CD14-positive monocyte (primary cell): ENCODE measurements around the gene SLC25A15. TPM values are rescaled to one million over a fixed set of nuclear protein-coding genes. Genes with fewer than 3 reads are reported as not detected.
A peak's percentile ranks its signal among the peaks of the same experiment; 100 is the strongest.

Experiments used
- DNase-seq, 3 donors: peaks; one replicate each; pipeline ENCODE4 v3.0.0-alpha.2; 2011 to 2022
- H2AFZ ChIP-seq: 2 replicates; pipeline ENCODE4 v1.6.0; 2012; ENCODE audit warnings: mild to moderate bottlenecking, low read depth, low read length, inconsistent platforms; ENCODE audit not compliant: insufficient read depth, poor library complexity, severe bottlenecking
- H3K27ac ChIP-seq, 2 donors: 1 replicate in 1 of 2; 2 replicates in 1 of 2; pipeline ENCODE4 v1.5.1; 2012 to 2013; ENCODE audit warnings: low read length in 2 of 2, control low read depth in 1 of 2, inconsistent platforms in 1 of 2, low read depth in 1 of 2, mild to moderate bottlenecking in 1 of 2
- H3K27me3 ChIP-seq, 2 donors: one replicate each; pipeline versions ENCODE4 v1.6.0 to v1.6.1; 2011 to 2013; ENCODE audit warnings: low read length in 2 of 2; ENCODE audit not compliant: control insufficient read depth in 2 of 2, insufficient read depth in 2 of 2
- H3K36me3 ChIP-seq, 2 donors: replicated peaks in 1 of 2; 1 replicate in 1 of 2; 2 replicates in 1 of 2; pipeline versions ENCODE4 v1.5.1 to v1.6.1; 2012 to 2013; ENCODE audit warnings: low read length in 2 of 2, control low read depth in 1 of 2, inconsistent platforms in 1 of 2, mild to moderate bottlenecking in 1 of 2; ENCODE audit not compliant: insufficient read depth in 2 of 2, control insufficient read depth in 1 of 2
- H3K4me1 ChIP-seq, 2 donors: 1 replicate in 1 of 2; 2 replicates in 1 of 2; pipeline versions ENCODE4 v1.5.1 to v1.6.1; 2012 to 2013; ENCODE audit warnings: low read length in 2 of 2, control low read depth in 1 of 2, inconsistent platforms in 1 of 2, mild to moderate bottlenecking in 1 of 2, moderate library complexity in 1 of 2; ENCODE audit not compliant: insufficient read depth in 2 of 2, control insufficient read depth in 1 of 2
- H3K4me2 ChIP-seq: replicated peaks from 2 replicates; pipeline ENCODE3; 2012; ENCODE audit warnings: low read length, moderate library complexity, mild to moderate bottlenecking; ENCODE audit not compliant: poor library complexity, severe bottlenecking; ENCODE audit errors: extremely low read depth
- H3K4me3 ChIP-seq, 3 experiments: fragments of 200-600 bp in 1 of 3; sonication (generic) in 1 of 3; replicated peaks in 1 of 3; 1 replicate in 2 of 3; 2 replicates in 1 of 3; pipeline ENCODE4 v1.5.1; 2011 to 2013; ENCODE audit warnings: low read length in 3 of 3, mild to moderate bottlenecking in 3 of 3, control low read depth in 2 of 3, low read depth in 2 of 3, inconsistent platforms in 1 of 3, moderate library complexity in 1 of 3
- H3K79me2 ChIP-seq: 2 replicates; pipeline ENCODE4 v1.6.0; 2012; ENCODE audit warnings: mild to moderate bottlenecking, control low read depth, inconsistent platforms, low read length, moderate library complexity; ENCODE audit not compliant: insufficient read depth
- H3K9ac ChIP-seq: 2 replicates; pipeline ENCODE4 v1.6.0; 2017; ENCODE audit warnings: low read length, mild to moderate bottlenecking; ENCODE audit not compliant: insufficient read depth, poor library complexity, severe bottlenecking
- H3K9me3 ChIP-seq, 2 donors: replicated peaks in 1 of 2; 1 replicate in 1 of 2; 2 replicates in 1 of 2; pipeline versions ENCODE4 v1.5.1 to v1.6.1; 2012 to 2013; ENCODE audit warnings: low read length in 2 of 2, control low read depth in 1 of 2; ENCODE audit not compliant: control insufficient read depth in 1 of 2, insufficient read depth in 1 of 2
- H4K20me1 ChIP-seq: 2 replicates; pipeline ENCODE4 v1.6.0; 2012; ENCODE audit warnings: mild to moderate bottlenecking, low read length, control low read depth, moderate library complexity; ENCODE audit not compliant: insufficient read depth
- H3K27ac Mint-ChIP-seq, 7 donors: one replicate each; pipeline ENCODE4 v1.8.0; 2020; ENCODE audit warnings: mild to moderate bottlenecking in 7 of 7, mixed read lengths in 7 of 7, moderate library complexity in 6 of 7, inconsistent platforms in 2 of 7
- H3K27me3 Mint-ChIP-seq, 3 donors: one replicate each; pipeline ENCODE4 v1.8.0; 2021 to 2022; ENCODE audit warnings: low read depth in 3 of 3, mild to moderate bottlenecking in 3 of 3, mixed read lengths in 3 of 3, moderate library complexity in 3 of 3, inconsistent platforms in 1 of 3
- H3K36me3 Mint-ChIP-seq, 2 donors: one replicate each; pipeline ENCODE4 v1.8.0; 2020; ENCODE audit warnings: mixed read lengths in 2 of 2, inconsistent platforms in 1 of 2, mild to moderate bottlenecking in 1 of 2
- H3K4me1 Mint-ChIP-seq: one replicate; pipeline ENCODE4 v1.8.0; 2020; ENCODE audit warnings: mild to moderate bottlenecking, mixed read lengths
- H3K4me3 Mint-ChIP-seq, 2 donors: one replicate each; pipeline ENCODE4 v1.8.0; 2020; ENCODE audit warnings: mild to moderate bottlenecking in 2 of 2, mixed read lengths in 2 of 2, moderate library complexity in 1 of 2
- H3K9me3 Mint-ChIP-seq, 7 donors: one replicate each; pipeline ENCODE4 v1.8.0; 2020 to 2022; ENCODE audit warnings: mixed read lengths in 7 of 7, mild to moderate bottlenecking in 6 of 7, moderate library complexity in 6 of 7, inconsistent platforms in 2 of 7
- CTCF ChIP-seq: fragments of 200-600 bp; IDR thresholded peaks from one replicate; pipeline ENCODE4 v1.8.0; 2022; ENCODE audit warnings: antibody characterized with exemption, mild to moderate bottlenecking
- WGBS: methylation state at CpG from one replicate; pipeline ENCODE4 v1.1.5; 2013; ENCODE audit warnings: missing lambda C conversion rate; ENCODE audit not compliant: insufficient coverage; 5-methylcytosine and 5-hydroxymethylcytosine counted together
- intact Hi-C, 2 donors: fragments of 100-400 bp; cut with micrococcal nuclease; formaldehyde crosslinking; loops; one replicate each; pipeline versions ENCODE4 v1.15.0 to v1.15.1; 2023
- polyA minus RNA-seq: library from RNA; depleted of rRNA, polyadenylated mRNA; stranded (reverse); fragments of >200 nt; gene quantifications from 2 replicates; pipeline ENCODE4 v1.2.3, GENCODE V29; 2012
- polyA plus RNA-seq, 3 donors: library from polyadenylated mRNA; depleted of rRNA in 1 of 3; unstranded in 2 of 3; stranded (reverse) in 1 of 3; fragments of 300-500 nt in 2 of 3; fragments of >200 nt in 1 of 3; fragmentation: Illumina TruSeq in 2 of 3; gene quantifications; 1 replicate in 2 of 3; 2 replicates in 1 of 3; pipeline ENCODE4 v1.2.3, GENCODE V29; 2012 to 2021
- total RNA-seq, 12 experiments: library from RNA in 1 of 12; stranded (reverse) in 1 of 12; fragments of 120-200 nt in 1 of 12; gene quantifications; one replicate each; pipeline ENCODE4 v1.2.4 and lab custom pipeline; 2013 to 2026; ENCODE audit warnings: mixed read lengths in 6 of 12, inconsistent platforms in 1 of 12

SLC25A15 gene
- total RNA-seq (2013) = 2.4 TPM
- 1 to 10 TPM in 2 of 3 donors, under 1 TPM in 1; 0.79 to 5.0 (median 1.0) TPM for polyA plus RNA-seq
- polyA minus RNA-seq = 1.4 and 1.5 TPM in 2 replicates
- total RNA-seq (lab: John Stamatoyannopoulos, UW) = 0.34 to 4.5 (median 2.6) reads per million in 11 experiments

GRCh38 chr13:40789275-40790153, at the start of gene SLC25A15:
Gene SLC25A15 (plus strand): TSS chr13:40789611. CDS start chr13:40793227, 3,616 bp downstream.
- Mint-ChIP-seq H3K4me1 (peaks cover 24% of the 10 kb centered on the region), H3K27ac (peak within 1 kb of the TSS; percentile 21 to 79 (median 42)), H3K36me3 (peaks cover 0 to 9% of the 10 kb centered on the region in 2 donors), H3K9me3 (peaks cover 0 to 2% (median 0%) of the 10 kb centered on the region in 7 donors), H3K27me3 (peaks cover 0 to 6% (median 0%) of the 10 kb centered on the region in 3 donors), H3K4me3 (peak within 1 kb of the TSS; percentile 82 to 85)
- WGBS = under 1% methylated on average over 101 of the region's 101 CpGs
- Histone ChIP-seq H3K36me3 (no peaks in the 10 kb centered on the region), H3K9ac (peak within 1 kb of the TSS; percentile 62), H4K20me1 (no peaks in the 10 kb centered on the region), H2AFZ (peak within 1 kb of the TSS; percentile 91), H3K4me3 (peak within 1 kb of the TSS; percentile 47 to 80 (median 52)), H3K4me1 (peaks cover 16 to 20% of the 10 kb centered on the region in 2 donors), H3K9me3 (no peaks in the 10 kb centered on the region), H3K27me3 (no peaks in the 10 kb centered on the region), H3K4me2 (peak within 1 kb of the TSS; percentile 92), H3K79me2 (no peaks in the 10 kb centered on the region), H3K27ac (peak within 1 kb of the TSS; percentile 16 to 62)
- intact Hi-C loops = loop anchor here in 1 of 2 donors (10.0 kb wide), 2 partner anchors 125 to 275 kb away; partner anchors contain the start of genes FOXO1 and WBP4
- DNase-seq = peak; percentile 70 to 71 (median 71)
- TF ChIP-seq CTCF = peak; percentile 29

- no peaks in the 10 kb centered on the region for H4K20me1 ChIP-seq
- no peaks in the 10 kb centered on the region for H3K9me3 ChIP-seq
- H3K36me3 ChIP-seq = peaks cover 42 to 67% of the 10 kb centered on the region in 2 donors
- H3K9ac ChIP-seq = no peak overlapping the region
- Mint-ChIP-seq H3K4me3 (no peak overlapping the region), H3K27me3 (no peaks in the 10 kb centered on the region), H3K27ac (no peak overlapping the region), H3K36me3 (peaks cover 47 to 62% of the 10 kb centered on the region in 2 donors), H3K4me1 (no peaks in the 10 kb centered on the region), H3K9me3 (peaks cover 0 to 1% (median 0%) of the 10 kb centered on the region in 7 donors)
- no peak for DNase-seq
- no peak overlapping the region for H3K4me2 ChIP-seq
- no peaks in the 10 kb centered on the region for H3K79me2 ChIP-seq
- H3K4me1 ChIP-seq = no peaks in the 10 kb centered on the region
- no CpG with 5 or more reads among the region's 1 CpG for WGBS
- peak; percentile 16 for TF ChIP-seq CTCF
- no peak overlapping the region for H3K4me3 ChIP-seq
- no peak overlapping the region for H3K27ac ChIP-seq
- H3K27me3 ChIP-seq = no peaks in the 10 kb centered on the region
- intact Hi-C loops = no loop called here
- H2AFZ ChIP-seq = no peak overlapping the region
These were observed 40.1 kb upstream of the SLC25A15 start for GRCh38 chr13:40749327-40749726.
